ENCODE data around the gene TRABD2B.

TRABD2B gene

DNA sequence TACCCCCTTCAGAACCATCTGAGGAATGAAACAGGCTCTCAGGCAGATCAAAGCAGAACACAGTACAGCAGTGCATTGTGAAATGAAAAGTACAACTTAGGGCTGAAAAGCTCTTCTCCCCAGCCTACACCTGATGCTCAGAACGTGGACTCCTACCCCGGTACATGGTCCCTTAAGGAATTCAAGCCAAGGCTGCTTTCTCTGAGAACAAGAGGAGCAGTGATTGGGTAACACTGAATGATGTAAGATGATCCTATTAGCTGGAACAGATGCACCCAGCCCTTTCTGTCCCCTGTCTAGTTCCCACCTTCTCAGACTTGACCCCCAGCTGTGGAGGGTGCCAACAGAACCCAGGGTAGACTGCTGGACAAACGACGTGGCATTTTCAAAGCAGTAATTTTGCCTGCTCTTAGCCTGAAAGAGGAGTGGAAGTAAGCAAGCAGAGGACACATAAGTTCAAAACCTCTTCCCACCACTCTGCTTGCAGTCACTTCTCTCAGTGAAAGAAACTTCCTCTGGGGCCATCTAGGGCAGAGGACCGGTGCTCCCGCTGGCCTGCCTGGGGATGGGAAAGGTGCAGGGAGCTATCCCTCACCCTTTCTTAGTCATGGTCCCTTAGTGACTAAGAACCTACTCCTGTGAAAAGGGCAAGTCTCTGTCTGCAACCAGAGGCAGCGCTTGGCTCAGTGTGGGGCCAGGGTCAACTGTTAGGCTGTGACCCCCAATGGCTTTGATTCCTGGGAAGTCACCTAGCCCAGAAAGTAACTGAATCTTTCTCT is 72.7 kb downstream of the TRABD2B start:
- Histone ChIP-seq H3K79me2 (ENCODE audit: insufficient read depth, low read length) (no peaks in the 10 kb centered on the region), H3K4me2 (ENCODE audit: low read depth, low read length, poor library complexity, severe bottlenecking) (no peak overlapping the region), H3K9me2 (replicated peaks; ENCODE audit: insufficient read depth, low read length) (no peaks in the 10 kb centered on the region), H2AFZ (ENCODE audit: low read depth, low read length, severe bottlenecking) (no peak overlapping the region), H3K27me3 (ENCODE audit: low read length) (no peaks in the 10 kb centered on the region), H3K9me3 (ENCODE audit: insufficient read depth, low read length) (no peaks in the 10 kb centered on the region), H3K36me3 (ENCODE audit: low read length) (no peaks in the 10 kb centered on the region), H3K27ac (ENCODE audit: low read depth, low read length) (no peak overlapping the region), H3K4me3 (ENCODE audit: insufficient read depth, low read length, poor library complexity, severe bottlenecking) (no peak overlapping the region), H3F3A (ENCODE audit: insufficient read depth) (no peaks in the 10 kb centered on the region), H4K20me1 (ENCODE audit: low read depth, low read length) (no peaks in the 10 kb centered on the region), H3K9ac (ENCODE audit: low read length) (no peak overlapping the region)
- TF ChIP-seq, protein P1, sequence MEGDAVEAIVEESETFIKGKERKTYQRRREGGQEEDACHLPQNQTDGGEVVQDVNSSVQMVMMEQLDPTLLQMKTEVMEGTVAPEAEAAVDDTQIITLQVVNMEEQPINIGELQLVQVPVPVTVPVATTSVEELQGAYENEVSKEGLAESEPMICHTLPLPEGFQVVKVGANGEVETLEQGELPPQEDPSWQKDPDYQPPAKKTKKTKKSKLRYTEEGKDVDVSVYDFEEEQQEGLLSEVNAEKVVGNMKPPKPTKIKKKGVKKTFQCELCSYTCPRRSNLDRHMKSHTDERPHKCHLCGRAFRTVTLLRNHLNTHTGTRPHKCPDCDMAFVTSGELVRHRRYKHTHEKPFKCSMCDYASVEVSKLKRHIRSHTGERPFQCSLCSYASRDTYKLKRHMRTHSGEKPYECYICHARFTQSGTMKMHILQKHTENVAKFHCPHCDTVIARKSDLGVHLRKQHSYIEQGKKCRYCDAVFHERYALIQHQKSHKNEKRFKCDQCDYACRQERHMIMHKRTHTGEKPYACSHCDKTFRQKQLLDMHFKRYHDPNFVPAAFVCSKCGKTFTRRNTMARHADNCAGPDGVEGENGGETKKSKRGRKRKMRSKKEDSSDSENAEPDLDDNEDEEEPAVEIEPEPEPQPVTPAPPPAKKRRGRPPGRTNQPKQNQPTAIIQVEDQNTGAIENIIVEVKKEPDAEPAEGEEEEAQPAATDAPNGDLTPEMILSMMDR (IDR thresholded peaks at IDR 0.05; ENCODE audit: insufficient read depth, low read length, poor library complexity, severe bottlenecking) = no peak
- TF ChIP-seq EZH2phosphoT487 (conservative IDR thresholded peaks at IDR 0.05; ENCODE audit: low read length) = no peak

DNA sequence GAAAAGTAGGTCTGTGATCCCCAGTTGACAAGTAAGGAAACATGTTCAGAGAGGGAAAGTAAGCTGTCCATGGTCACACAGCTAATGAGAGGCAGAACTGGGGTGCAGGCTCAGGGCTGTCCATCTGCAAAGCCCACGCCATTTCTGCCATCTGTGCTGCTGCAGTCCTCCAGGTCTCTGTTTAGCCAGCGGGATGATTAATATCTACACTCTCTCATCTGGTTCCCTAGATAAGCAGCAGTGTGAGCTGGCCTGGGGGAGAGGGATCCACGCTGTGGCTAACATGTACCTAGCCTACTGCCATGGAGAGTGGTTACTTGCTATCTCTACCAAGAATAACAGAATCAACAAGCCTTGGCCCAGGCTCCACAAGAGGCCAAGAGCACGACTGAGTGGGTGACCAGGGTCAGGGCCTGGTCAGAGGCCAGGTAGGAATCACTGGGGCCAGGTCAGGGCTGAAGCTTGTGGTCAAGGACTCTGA is 75.2 kb downstream of the TRABD2B start:
- Histone ChIP-seq H4K20me1 (ENCODE audit: low read depth, low read length) (no peaks in the 10 kb centered on the region), H3K79me2 (ENCODE audit: insufficient read depth, low read length) (no peaks in the 10 kb centered on the region), H3K4me2 (ENCODE audit: low read depth, low read length, poor library complexity, severe bottlenecking) (no peak overlapping the region), H3K36me3 (ENCODE audit: low read length) (no peaks in the 10 kb centered on the region), H3K27me3 (ENCODE audit: low read length) (no peaks in the 10 kb centered on the region), H3F3A (ENCODE audit: insufficient read depth) (no peaks in the 10 kb centered on the region), H2AFZ (ENCODE audit: low read depth, low read length, severe bottlenecking) (no peak overlapping the region), H3K9me3 (ENCODE audit: insufficient read depth, low read length) (no peaks in the 10 kb centered on the region), H3K27ac (ENCODE audit: low read depth, low read length) (no peak overlapping the region), H3K9me2 (replicated peaks; ENCODE audit: insufficient read depth, low read length) (no peaks in the 10 kb centered on the region), H3K9ac (ENCODE audit: low read length) (no peak overlapping the region), H3K4me3 (ENCODE audit: insufficient read depth, low read length, poor library complexity, severe bottlenecking) (no peak overlapping the region)
- TF ChIP-seq EZH2phosphoT487 (conservative IDR thresholded peaks at IDR 0.05; ENCODE audit: low read length) = no peak
- TF ChIP-seq, protein P1 (IDR thresholded peaks at IDR 0.05; ENCODE audit: insufficient read depth, low read length, poor library complexity, severe bottlenecking) = no peak

DNA sequence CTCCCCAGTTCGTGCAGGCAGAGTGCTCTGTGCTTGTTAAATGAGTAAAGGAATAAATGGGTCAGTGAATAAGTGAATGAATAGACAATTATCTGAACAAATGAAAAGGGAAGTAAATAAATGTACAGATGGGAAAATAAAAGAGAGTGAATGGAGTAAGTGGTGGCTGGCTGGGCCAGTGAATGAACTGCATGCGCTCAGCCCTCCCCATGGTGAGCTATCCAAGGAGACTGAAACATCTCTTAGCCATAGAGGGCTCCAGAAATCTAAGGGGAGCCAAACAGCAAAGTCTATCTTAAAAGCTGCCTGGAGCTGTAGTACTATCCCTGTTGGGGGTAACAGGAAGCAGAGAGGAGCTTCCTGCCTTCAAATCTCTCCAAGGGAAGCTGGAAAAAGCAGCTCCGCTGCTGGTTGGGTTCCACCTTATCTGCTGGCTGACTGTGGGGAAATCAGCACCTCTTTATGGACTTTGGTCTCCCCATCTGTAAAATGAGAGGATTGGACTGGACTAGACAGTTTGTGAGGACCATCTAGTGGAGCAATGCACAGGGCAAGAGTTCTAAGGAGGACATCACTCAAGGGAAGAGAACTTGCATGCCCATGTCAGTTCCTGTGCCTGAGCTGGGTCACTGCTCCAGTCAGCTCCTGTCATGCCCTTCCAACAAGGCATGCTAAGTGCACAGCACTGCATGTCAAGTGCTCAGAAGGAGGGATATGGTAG is 77.9 kb downstream of the TRABD2B start:
- Histone ChIP-seq H3K27ac (ENCODE audit: low read depth, low read length) (no peak overlapping the region), H3K79me2 (ENCODE audit: insufficient read depth, low read length) (no peaks in the 10 kb centered on the region), H3K4me2 (ENCODE audit: low read depth, low read length, poor library complexity, severe bottlenecking) (no peak overlapping the region), H3K9me3 (ENCODE audit: insufficient read depth, low read length) (no peaks in the 10 kb centered on the region), H3F3A (ENCODE audit: insufficient read depth) (no peaks in the 10 kb centered on the region), H3K27me3 (ENCODE audit: low read length) (no peaks in the 10 kb centered on the region), H3K9me2 (replicated peaks; ENCODE audit: insufficient read depth, low read length) (no peaks in the 10 kb centered on the region), H4K20me1 (ENCODE audit: low read depth, low read length) (no peaks in the 10 kb centered on the region), H3K36me3 (ENCODE audit: low read length) (no peaks in the 10 kb centered on the region), H3K4me3 (ENCODE audit: insufficient read depth, low read length, poor library complexity, severe bottlenecking) (no peak overlapping the region), H2AFZ (ENCODE audit: low read depth, low read length, severe bottlenecking) (no peak overlapping the region), H3K9ac (ENCODE audit: low read length) (no peak overlapping the region)
- TF ChIP-seq EZH2phosphoT487 (conservative IDR thresholded peaks at IDR 0.05; ENCODE audit: low read length) = no peak
- TF ChIP-seq, protein P1 (IDR thresholded peaks at IDR 0.05; ENCODE audit: insufficient read depth, low read length, poor library complexity, severe bottlenecking) = no peak
